C4-2B (cell line): ENCODE data around the gene MRPL44.

Experiments used
- CTCF ChIP-seq: fragments of 450-650 bp; conservative IDR thresholded peaks from 2 replicates; pipeline ENCODE4 v1.5.1; 2017; ENCODE audit warnings: mild to moderate bottlenecking
- ZFX ChIP-seq: fragments of 450-650 bp; IDR thresholded peaks from 2 replicates; pipeline ENCODE4 v1.6.1; 2017

GRCh38 chr2:223943561-223944008 lies 13.7 kb upstream of the MRPL44 start:
- TF ChIP-seq CTCF (no peak), ZFX (no peak)
